IMR-90 (cell line): ENCODE results near the gene CBR1.

Source experiments
- CTCF ChIP-seq: conservative IDR thresholded peaks from 2 replicates; pipeline ENCODE4 v1.5.1; 2012; ENCODE audit warnings: mild to moderate bottlenecking, low read depth, low read length, improper control_type of control experiment
- FOS ChIP-seq: fragments of 150-350 bp; IDR thresholded peaks from 2 replicates; pipeline ENCODE4 v1.6.1; 2016; ENCODE audit warnings: low read depth, low read length
- MAZ ChIP-seq: IDR thresholded peaks from 2 replicates; pipeline ENCODE4 v1.6.1; 2012; ENCODE audit warnings: low read depth, mild to moderate bottlenecking, low read length, improper control_type of control experiment, moderate library complexity, borderline replicate concordance
- MXI1 ChIP-seq: IDR thresholded peaks from 2 replicates; pipeline ENCODE4 v1.6.1; 2012; ENCODE audit warnings: low read depth, mild to moderate bottlenecking, low read length, moderate library complexity, borderline replicate concordance
- POLR2A ChIP-seq: IDR thresholded peaks from 2 replicates; pipeline ENCODE4 v1.6.1; 2012; ENCODE audit warnings: mild to moderate bottlenecking, low read depth, low read length
- RAD21 ChIP-seq: IDR thresholded peaks from 2 replicates; pipeline ENCODE4 v1.6.1; 2012; ENCODE audit warnings: low read length, improper control_type of control experiment
- RCOR1 ChIP-seq: IDR thresholded peaks from 2 replicates; pipeline ENCODE4 v1.6.1; 2012; ENCODE audit warnings: mild to moderate bottlenecking, low read length, improper control_type of control experiment; ENCODE audit not compliant: insufficient replicate concordance
- RFX5 ChIP-seq: IDR thresholded peaks from 2 replicates; pipeline ENCODE4 v1.8.0; 2012; ENCODE audit warnings: low read depth, mild to moderate bottlenecking, low read length, moderate library complexity
- USF2 ChIP-seq: fragments of 150-350 bp; IDR thresholded peaks from 2 replicates; pipeline ENCODE4 v1.6.1; 2017; ENCODE audit warnings: mild to moderate bottlenecking, antibody characterized with exemption, low read length, low read depth

GRCh38 chr21:36064085-36064460 lies 5.8 kb upstream of the CBR1 start:
- TF ChIP-seq RAD21 (no peak), MAZ (no peak), MXI1 (no peak), CTCF (no peak), POLR2A (no peak), FOS (no peak), USF2 (no peak), RFX5 (no peak), RCOR1 (no peak)
